MM.1S (cell line): ENCODE measurements around the gene CTNNA2.

ENCODE experiments used
- DNase-seq: peaks from one replicate; pipeline ENCODE4 v3.0.0-alpha.2; 2015
- H2AFZ ChIP-seq: fragments of 300-600 bp; sonication (generic); 2 replicates; pipeline ENCODE4 v1.6.0; 2016; ENCODE audit warnings: antibody characterized with exemption, low read length
- H3F3A ChIP-seq: fragments of 300-600 bp; sonication (generic); 2 replicates; pipeline ENCODE4 v1.6.1; 2016; ENCODE audit warnings: mild to moderate bottlenecking, antibody characterized with exemption, low read length, moderate library complexity, mixed read lengths; ENCODE audit not compliant: insufficient read depth
- H3K27ac ChIP-seq: fragments of 300-600 bp; sonication (generic); 2 replicates; pipeline ENCODE4 v1.5.1; 2016; ENCODE audit warnings: mild to moderate bottlenecking, low read length
- H3K27me3 ChIP-seq: fragments of 300-600 bp; sonication (generic); replicated peaks from 2 replicates; pipeline ENCODE4 v1.6.0; 2016; ENCODE audit warnings: low read length; ENCODE audit not compliant: insufficient read depth
- H3K36me3 ChIP-seq: fragments of 300-600 bp; sonication (generic); replicated peaks from 2 replicates; pipeline ENCODE4 v1.6.1; 2016; ENCODE audit warnings: mild to moderate bottlenecking, low read length, mixed read lengths; ENCODE audit not compliant: insufficient read depth
- H3K4me1 ChIP-seq: fragments of 300-600 bp; sonication (generic); 2 replicates; pipeline ENCODE4 v1.6.1; 2016; ENCODE audit warnings: low read length, mixed read lengths
- H3K4me2 ChIP-seq: fragments of 300-600 bp; sonication (generic); 2 replicates; pipeline ENCODE4 v1.6.0; 2016; ENCODE audit warnings: low read depth, low read length
- H3K4me3 ChIP-seq: fragments of 300-600 bp; sonication (generic); 2 replicates; pipeline ENCODE4 v1.5.1; 2016; ENCODE audit warnings: low read length, mixed read lengths
- H3K79me2 ChIP-seq: fragments of 300-600 bp; sonication (generic); 2 replicates; pipeline ENCODE4 v1.6.1; 2016; ENCODE audit warnings: mixed run types, low read length, mixed read lengths
- H3K9ac ChIP-seq: fragments of 300-600 bp; sonication (generic); 2 replicates; pipeline ENCODE4 v1.6.1; 2016; ENCODE audit warnings: low read length, mixed read lengths
- H3K9me2 ChIP-seq: fragments of 300-600 bp; sonication (generic); replicated peaks from 2 replicates; pipeline ENCODE4 v1.6.1; 2016; ENCODE audit warnings: mild to moderate bottlenecking, low read length, mixed read lengths; ENCODE audit not compliant: insufficient read depth
- H3K9me3 ChIP-seq: fragments of 300-600 bp; sonication (generic); replicated peaks from 2 replicates; pipeline ENCODE4 v1.6.1; 2016; ENCODE audit warnings: mild to moderate bottlenecking, low read length, mixed read lengths; ENCODE audit not compliant: insufficient read depth
- H4K20me1 ChIP-seq: fragments of 300-600 bp; sonication (generic); 2 replicates; pipeline ENCODE4 v1.6.1; 2016; ENCODE audit warnings: mild to moderate bottlenecking, low read length, moderate library complexity, mixed read lengths; ENCODE audit not compliant: insufficient read depth
- EZH2 ChIP-seq: fragments of 300-600 bp; sonication (generic); optimal IDR thresholded peaks from 2 replicates; pipeline ENCODE3; 2017; ENCODE audit warnings: low read depth, mild to moderate bottlenecking, antibody characterized with exemption, low read length, mixed read lengths
- EZH2phosphoT487 ChIP-seq: fragments of 300-600 bp; sonication (generic); IDR thresholded peaks from 2 replicates; pipeline ENCODE4 v1.6.1; 2018; ENCODE audit warnings: antibody characterized with exemption, low read length
- TF ChIP-seq, protein P1 (sequence below): fragments of 300-600 bp; sonication (generic); IDR thresholded peaks from 2 replicates; pipeline ENCODE4 v1.5.1; 2016; ENCODE audit warnings: antibody characterized with exemption, low read length, mixed read lengths

CTNNA2 gene

GRCh38 chr2:79945653-79946445, 433.0 kb downstream of the CTNNA2 start:
- Histone ChIP-seq H2AFZ (no peak overlapping the region), H3K9ac (no peak overlapping the region), H3K9me2 (no peaks in the 10 kb centered on the region), H3K4me3 (no peak overlapping the region), H3K27me3 (no peaks in the 10 kb centered on the region), H3K4me1 (no peaks in the 10 kb centered on the region), H3K4me2 (no peak overlapping the region), H3K36me3 (no peaks in the 10 kb centered on the region), H3K9me3 (no peaks in the 10 kb centered on the region), H4K20me1 (no peaks in the 10 kb centered on the region), H3K79me2 (no peaks in the 10 kb centered on the region), H3K27ac (no peak overlapping the region), H3F3A (no peaks in the 10 kb centered on the region)
- DNase-seq: no peak
- TF ChIP-seq EZH2phosphoT487 (no peak), EZH2 (no peak)
- TF ChIP-seq, protein P1, sequence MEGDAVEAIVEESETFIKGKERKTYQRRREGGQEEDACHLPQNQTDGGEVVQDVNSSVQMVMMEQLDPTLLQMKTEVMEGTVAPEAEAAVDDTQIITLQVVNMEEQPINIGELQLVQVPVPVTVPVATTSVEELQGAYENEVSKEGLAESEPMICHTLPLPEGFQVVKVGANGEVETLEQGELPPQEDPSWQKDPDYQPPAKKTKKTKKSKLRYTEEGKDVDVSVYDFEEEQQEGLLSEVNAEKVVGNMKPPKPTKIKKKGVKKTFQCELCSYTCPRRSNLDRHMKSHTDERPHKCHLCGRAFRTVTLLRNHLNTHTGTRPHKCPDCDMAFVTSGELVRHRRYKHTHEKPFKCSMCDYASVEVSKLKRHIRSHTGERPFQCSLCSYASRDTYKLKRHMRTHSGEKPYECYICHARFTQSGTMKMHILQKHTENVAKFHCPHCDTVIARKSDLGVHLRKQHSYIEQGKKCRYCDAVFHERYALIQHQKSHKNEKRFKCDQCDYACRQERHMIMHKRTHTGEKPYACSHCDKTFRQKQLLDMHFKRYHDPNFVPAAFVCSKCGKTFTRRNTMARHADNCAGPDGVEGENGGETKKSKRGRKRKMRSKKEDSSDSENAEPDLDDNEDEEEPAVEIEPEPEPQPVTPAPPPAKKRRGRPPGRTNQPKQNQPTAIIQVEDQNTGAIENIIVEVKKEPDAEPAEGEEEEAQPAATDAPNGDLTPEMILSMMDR: no peak

DNA sequence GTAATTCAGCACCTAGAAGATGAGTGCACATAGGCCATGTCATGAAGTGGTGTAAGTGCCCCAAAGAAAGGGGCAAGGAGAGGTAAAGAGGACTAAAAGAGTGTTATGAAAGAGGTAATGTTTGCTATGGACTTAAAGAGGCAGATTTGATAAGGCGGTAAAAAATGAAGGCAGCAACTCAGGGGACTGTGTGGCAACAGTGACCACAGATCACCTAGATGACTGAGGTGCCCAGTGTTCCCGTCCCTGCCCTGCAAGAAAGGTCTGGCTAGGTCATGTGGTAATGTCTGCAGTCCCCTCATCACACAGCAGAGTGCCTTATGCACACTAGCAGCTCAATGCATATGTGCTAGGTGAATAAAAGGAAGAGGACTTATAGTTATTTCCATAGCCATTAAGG, 434.9 kb downstream of the CTNNA2 start:
- no peaks in the 10 kb centered on the region for H4K20me1 ChIP-seq
- no peaks in the 10 kb centered on the region for H3F3A ChIP-seq
- no peaks in the 10 kb centered on the region for H3K9me3 ChIP-seq
- H3K9ac ChIP-seq: no peak overlapping the region
- H3K27ac ChIP-seq: no peak overlapping the region
- no peak overlapping the region for H3K4me2 ChIP-seq
- no peak overlapping the region for H3K4me3 ChIP-seq
- no peaks in the 10 kb centered on the region for H3K36me3 ChIP-seq
- H3K4me1 ChIP-seq: no peaks in the 10 kb centered on the region
- H3K79me2 ChIP-seq: no peaks in the 10 kb centered on the region
- no peak for TF ChIP-seq EZH2phosphoT487
- TF ChIP-seq, protein P1: no peak
- no peak for TF ChIP-seq EZH2
- H3K9me2 ChIP-seq: no peaks in the 10 kb centered on the region
- no peak overlapping the region for H2AFZ ChIP-seq
- DNase-seq: no peak
- H3K27me3 ChIP-seq: no peaks in the 10 kb centered on the region

DNA sequence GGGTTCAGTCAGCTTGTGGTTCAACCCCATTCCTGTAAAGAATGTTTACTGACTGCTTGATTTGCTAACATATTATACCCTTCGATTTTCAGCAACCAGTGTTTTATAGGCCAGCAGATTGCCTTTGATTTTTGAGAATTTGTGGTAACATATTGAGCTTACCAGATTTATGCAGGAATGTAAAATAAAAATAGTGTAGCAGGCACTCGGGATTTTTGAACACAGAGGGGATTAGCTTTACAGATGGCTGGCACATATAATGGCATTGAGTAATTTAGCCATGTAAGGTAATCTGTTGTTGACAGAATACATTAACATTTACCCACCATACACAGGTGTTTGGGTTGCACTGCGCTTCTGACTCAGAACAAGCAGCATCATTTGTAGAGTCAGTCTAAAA, 437.7 kb downstream of the CTNNA2 start:
- Histone ChIP-seq H3K9ac (no peak overlapping the region), H3K4me1 (peaks cover 16% of the 10 kb centered on the region), H2AFZ (no peak overlapping the region), H3K4me2 (no peak overlapping the region), H3K27ac (no peak overlapping the region), H3K36me3 (no peaks in the 10 kb centered on the region), H3F3A (peaks cover 7% of the 10 kb centered on the region; the same call in 1 of the 2 replicates), H3K9me3 (no peaks in the 10 kb centered on the region), H3K9me2 (no peaks in the 10 kb centered on the region), H3K79me2 (no peaks in the 10 kb centered on the region), H4K20me1 (no peaks in the 10 kb centered on the region), H3K4me3 (no peak overlapping the region), H3K27me3 (no peaks in the 10 kb centered on the region)
- TF ChIP-seq, protein P1: no peak
- TF ChIP-seq EZH2phosphoT487 (no peak), EZH2 (no peak)
- no peak for DNase-seq
